GM23248 (cell line): ENCODE measurements around the gene TIPIN.

Source experiments
- EZH2 ChIP-seq: fragments of 200-600 bp; sonication (generic); IDR thresholded peaks from 2 replicates; pipeline ENCODE4 v1.6.1; 2018; ENCODE audit warnings: antibody characterized with exemption, mild to moderate bottlenecking; ENCODE audit not compliant: insufficient read depth, poor library complexity, severe bottlenecking
- EZH2phosphoT487 ChIP-seq: fragments of 200-600 bp; sonication (generic); IDR thresholded peaks from 2 replicates; pipeline ENCODE4 v1.6.1; 2018; ENCODE audit warnings: antibody characterized with exemption, moderate library complexity, mild to moderate bottlenecking, low read depth; ENCODE audit not compliant: insufficient read depth

DNA sequence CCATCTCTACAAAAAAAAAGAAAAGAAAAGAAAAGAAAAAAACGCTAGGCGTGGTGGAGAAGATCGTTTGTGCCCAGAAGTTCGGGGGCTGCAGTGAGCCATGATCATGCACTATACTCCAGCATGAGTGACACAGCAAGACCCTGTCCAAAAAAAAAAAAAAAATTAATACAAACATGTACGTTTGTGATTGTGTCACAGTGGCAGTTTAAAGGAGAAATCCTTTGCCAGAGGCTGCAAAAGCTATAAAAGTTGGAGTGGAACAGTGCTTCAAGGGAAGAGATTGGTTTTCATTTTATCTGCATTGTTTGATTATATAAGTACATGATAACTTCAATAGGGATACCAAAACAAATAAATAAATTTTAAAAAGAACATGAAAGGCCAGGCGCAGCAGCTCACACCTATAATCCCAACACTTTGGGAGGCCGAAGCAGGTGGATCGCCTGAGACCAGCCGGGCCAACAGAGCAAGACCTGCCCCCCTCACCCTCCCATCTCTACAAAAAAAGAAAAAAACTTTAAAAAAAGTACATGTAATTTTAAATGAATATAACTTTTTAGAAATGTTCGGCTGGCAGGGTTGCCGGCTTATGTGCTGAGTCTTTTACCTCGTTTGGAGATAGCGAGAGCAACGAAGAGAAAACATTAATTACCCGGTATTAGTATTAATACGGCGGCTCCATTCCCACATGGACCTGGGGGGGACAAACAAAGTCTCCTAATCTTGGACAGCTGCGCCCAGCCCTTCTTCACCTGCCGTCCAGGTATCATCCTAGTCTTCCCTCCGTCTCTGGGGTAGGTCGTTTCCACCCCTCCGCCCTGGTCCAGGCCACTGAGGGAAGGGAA, 63.7 kb downstream of the TIPIN start:
- TF ChIP-seq EZH2 (no peak), EZH2phosphoT487 (no peak)
